B cell (primary cell): ENCODE results near the gene ING5. TPM values are rescaled to one million over a fixed set of nuclear protein-coding genes. Genes with fewer than 3 reads are reported as not detected.

Experiments
- ATAC-seq: fragments of 200-7000 bp; cut with Tn5 transposase; one replicate; pipeline ENCODE4 v1.10.0; 2021; ENCODE audit warnings: low read depth, mild to moderate bottlenecking, moderate number of reproducible peaks, moderate library complexity
- CTCF ChIA-PET: fragments of 350-600 bp; sonication (Branson Sonifier 250); formaldehyde crosslinking; loops from one replicate; lab custom pipeline; 2021; ENCODE audit warnings: antibody characterized with exemption, inconsistent platforms; lab: Charles Lee
- POLR2A ChIA-PET: fragments of 350-600 bp; sonication (Branson Sonifier 250); formaldehyde crosslinking; loops from one replicate; lab custom pipeline; 2021; ENCODE audit warnings: antibody characterized with exemption; lab: Charles Lee
- DNase-seq: peaks from one replicate; pipeline ENCODE4 v3.0.0; 2013
- H2AFZ ChIP-seq: 2 replicates; pipeline ENCODE4 v1.6.1; 2012; ENCODE audit warnings: mild to moderate bottlenecking, low read depth, low read length; ENCODE audit not compliant: insufficient read depth, poor library complexity, severe bottlenecking
- H3K27ac ChIP-seq, 2 donors: 1 replicate in 1 of 2; 2 replicates in 1 of 2; pipeline ENCODE4 v1.5.1; 2012 to 2013; ENCODE audit warnings: low read length in 2 of 2, mild to moderate bottlenecking in 2 of 2, moderate library complexity in 1 of 2
- H3K27me3 ChIP-seq, 4 experiments: fragments of 200-600 bp in 1 of 4; sonication (generic) in 1 of 4; replicated peaks in 1 of 4; 1 replicate in 2 of 4; 2 replicates in 2 of 4; pipeline versions ENCODE4 v1.6.1 to v1.7.0; 2013 to 2016; ENCODE audit warnings: low read length in 3 of 4, mild to moderate bottlenecking in 2 of 4, mixed read lengths in 1 of 4, moderate library complexity in 1 of 4; ENCODE audit not compliant: insufficient read depth in 4 of 4, control insufficient read depth in 3 of 4; ENCODE audit errors: control extremely low read depth in 1 of 4
- H3K36me3 ChIP-seq, 2 experiments: replicated peaks in 1 of 2; 1 replicate in 1 of 2; 2 replicates in 1 of 2; pipeline versions ENCODE4 v1.6.1 to v1.7.1; 2013; ENCODE audit warnings: low read length in 1 of 2; ENCODE audit not compliant: insufficient read depth in 2 of 2, control insufficient read depth in 1 of 2; ENCODE audit errors: control extremely low read depth in 1 of 2, extremely low read depth in 1 of 2
- H3K4me1 ChIP-seq, 2 donors: fragments of 200-600 bp in 1 of 2; sonication (generic) in 1 of 2; 1 replicate in 1 of 2; 2 replicates in 1 of 2; pipeline versions ENCODE4 v1.5.1 to v1.6.1; 2013 to 2017; ENCODE audit warnings: low read length in 2 of 2; ENCODE audit not compliant: control insufficient read depth in 2 of 2, insufficient read depth in 2 of 2
- H3K4me2 ChIP-seq: replicated peaks from 2 replicates; pipeline ENCODE3; 2012; ENCODE audit warnings: mild to moderate bottlenecking, low read depth, low read length; ENCODE audit not compliant: poor library complexity, severe bottlenecking
- H3K4me3 ChIP-seq, 5 experiments: fragments of 200-600 bp in 1 of 5; sonication (generic) in 1 of 5; 1 replicate in 3 of 5; 2 replicates in 2 of 5; pipeline versions ENCODE4 v1.5.1 to v1.7.0; 2011 to 2016; ENCODE audit warnings: low read length in 4 of 5, mild to moderate bottlenecking in 4 of 5, low read depth in 2 of 5, control low read depth in 1 of 5, moderate library complexity in 1 of 5; ENCODE audit not compliant: insufficient read depth in 1 of 5; ENCODE audit errors: control extremely low read depth in 1 of 5, extremely low read depth in 1 of 5
- H3K79me2 ChIP-seq: fragments of 200-600 bp; sonication (generic); one replicate; pipeline ENCODE4 v1.6.0; 2016; ENCODE audit warnings: low read length; ENCODE audit not compliant: control insufficient read depth, insufficient read depth
- H3K9ac ChIP-seq: fragments of 200-600 bp; sonication (generic); 2 replicates; pipeline ENCODE4 v1.6.1; 2017; ENCODE audit warnings: mild to moderate bottlenecking, low read length, moderate library complexity
- H3K9me3 ChIP-seq, 3 donors: one replicate each; pipeline versions ENCODE4 v1.6.1 to v1.7.1; 2013; ENCODE audit warnings: low read length in 2 of 3; ENCODE audit not compliant: control insufficient read depth in 2 of 3, insufficient read depth in 1 of 3; ENCODE audit errors: control extremely low read depth in 1 of 3
- H4K20me1 ChIP-seq: 2 replicates; pipeline ENCODE4 v1.6.0; 2012; ENCODE audit warnings: mild to moderate bottlenecking, low read length; ENCODE audit not compliant: insufficient read depth, control insufficient read depth, poor library complexity, severe bottlenecking
- H3K27ac Mint-ChIP-seq: one replicate; pipeline ENCODE4 v1.8.0; 2021; ENCODE audit warnings: mixed read lengths
- H3K27me3 Mint-ChIP-seq: one replicate; pipeline ENCODE4 v1.8.0; 2021; ENCODE audit warnings: mixed read lengths
- H3K4me1 Mint-ChIP-seq: one replicate; pipeline ENCODE4 v1.8.0; 2021; ENCODE audit warnings: mixed read lengths
- H3K4me3 Mint-ChIP-seq: one replicate; pipeline ENCODE4 v1.8.0; 2021; ENCODE audit warnings: mixed read lengths
- H3K9me3 Mint-ChIP-seq: one replicate; pipeline ENCODE4 v1.8.0; 2022; ENCODE audit warnings: mixed read lengths; ENCODE audit not compliant: insufficient read depth
- EZH2 ChIP-seq: IDR thresholded peaks from 2 replicates; pipeline ENCODE4 v1.6.1; 2012; ENCODE audit warnings: borderline replicate concordance, low read depth, mild to moderate bottlenecking, moderate library complexity, low read length; ENCODE audit not compliant: insufficient read depth, poor library complexity, severe bottlenecking
- WGBS: methylation state at CpG from one replicate; pipeline ENCODE4 v1.1.5; 2013; ENCODE audit warnings: missing lambda C conversion rate; ENCODE audit not compliant: insufficient coverage; 5-methylcytosine and 5-hydroxymethylcytosine counted together
- intact Hi-C: fragments of 100-400 bp; cut with micrococcal nuclease; formaldehyde crosslinking; loops from one replicate; pipeline ENCODE4 v1.10.0; 2022
- polyA plus RNA-seq: library from polyadenylated mRNA; depleted of rRNA; stranded (reverse); fragments of >200 nt; gene quantifications from 2 replicates; pipeline ENCODE4 v1.2.3, GENCODE V29; 2012
- total RNA-seq, 2 donors: library from RNA; stranded (reverse); fragments of 120-200 nt in 1 of 2; gene quantifications; 1 replicate in 1 of 2; 2 replicates in 1 of 2; pipeline versions ENCODE4 v1.2.3 to v1.2.4, GENCODE V29; 2013 to 2022
- TF ChIP-seq, protein P1 (sequence below): fragments of 200-600 bp; IDR thresholded peaks from one replicate; pipeline ENCODE4 v1.8.0; 2022; ENCODE audit warnings: antibody characterized with exemption, mild to moderate bottlenecking

Gene ING5
- total and polyA plus RNA-seq, 2 donors (not counting 1 experiment from before 2014, with no cell fraction given), result 70.7 to 82.9 TPM

DNA sequence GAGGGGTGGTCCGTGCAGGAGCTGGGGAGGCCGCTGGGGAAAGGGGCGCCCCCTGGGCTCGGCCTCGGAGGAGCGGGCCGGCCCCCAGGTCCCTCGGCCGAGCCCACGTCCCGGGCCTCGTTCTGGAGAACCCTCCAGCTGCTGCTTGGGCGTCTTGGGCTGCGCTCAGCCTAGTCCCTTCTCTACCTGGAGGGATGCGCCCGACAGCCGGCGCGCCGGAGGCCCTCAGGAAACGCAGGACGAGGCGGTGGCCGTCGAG is 32.3 kb downstream of the ING5 start:
- Histone ChIP-seq H3K4me3 (peak overlapping the region in 4 of 5 experiments; percentile 49 to 94 (median 70)), H3K4me1 (peaks cover 4 to 28% of the 10 kb centered on the region in 2 donors), H3K36me3 (no peaks in the 10 kb centered on the region), H2AFZ (peak overlapping the region; percentile 92), H3K9ac (peak overlapping the region; percentile 86), H3K27ac (peak overlapping the region; percentile 40 to 84), H3K9me3 (peaks cover 0 to 5% (median 0%) of the 10 kb centered on the region in 3 donors), H3K79me2 (peaks cover 12% of the 10 kb centered on the region), H4K20me1 (no peaks in the 10 kb centered on the region), H3K4me2 (peak overlapping the region; percentile 90), H3K27me3 (no peaks in the 10 kb centered on the region)
- under 1% methylated on average over 25 of the region's 25 CpGs for WGBS
- peak; percentile 15 for ATAC-seq
- TF ChIP-seq, protein P1, sequence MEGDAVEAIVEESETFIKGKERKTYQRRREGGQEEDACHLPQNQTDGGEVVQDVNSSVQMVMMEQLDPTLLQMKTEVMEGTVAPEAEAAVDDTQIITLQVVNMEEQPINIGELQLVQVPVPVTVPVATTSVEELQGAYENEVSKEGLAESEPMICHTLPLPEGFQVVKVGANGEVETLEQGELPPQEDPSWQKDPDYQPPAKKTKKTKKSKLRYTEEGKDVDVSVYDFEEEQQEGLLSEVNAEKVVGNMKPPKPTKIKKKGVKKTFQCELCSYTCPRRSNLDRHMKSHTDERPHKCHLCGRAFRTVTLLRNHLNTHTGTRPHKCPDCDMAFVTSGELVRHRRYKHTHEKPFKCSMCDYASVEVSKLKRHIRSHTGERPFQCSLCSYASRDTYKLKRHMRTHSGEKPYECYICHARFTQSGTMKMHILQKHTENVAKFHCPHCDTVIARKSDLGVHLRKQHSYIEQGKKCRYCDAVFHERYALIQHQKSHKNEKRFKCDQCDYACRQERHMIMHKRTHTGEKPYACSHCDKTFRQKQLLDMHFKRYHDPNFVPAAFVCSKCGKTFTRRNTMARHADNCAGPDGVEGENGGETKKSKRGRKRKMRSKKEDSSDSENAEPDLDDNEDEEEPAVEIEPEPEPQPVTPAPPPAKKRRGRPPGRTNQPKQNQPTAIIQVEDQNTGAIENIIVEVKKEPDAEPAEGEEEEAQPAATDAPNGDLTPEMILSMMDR, result peak; percentile 20
- TF ChIP-seq EZH2, result no peak
- CTCF ChIA-PET, result interaction anchor here (0.8 to 5.8 kb wide), 11 partner anchors 9 to 883 kb away, joined by 3 to 41 read pairs (median 4); partner anchors contain the start of genes DTYMK and ING5
- intact Hi-C loops, result loop anchor here (1.0 kb wide), 5 partner anchors 32 to 376 kb away; partner anchors contain the start of genes DTYMK and ING5
- POLR2A ChIA-PET, result interaction anchor here (1.1 to 2.9 kb wide), 6 partner anchors 32 to 1173 kb away, joined by 3 to 30 read pairs (median 4); partner anchors contain the start of genes ATG4B, DTYMK, ING5 and THAP4
- H3K27ac Mint-ChIP-seq, result peak overlapping the region; percentile 46
- no peak for DNase-seq
- no peaks in the 10 kb centered on the region for H3K9me3 Mint-ChIP-seq
- peaks cover 37% of the 10 kb centered on the region for H3K4me1 Mint-ChIP-seq
- H3K27me3 Mint-ChIP-seq, result no peaks in the 10 kb centered on the region
- H3K4me3 Mint-ChIP-seq, result peak overlapping the region; percentile 76

DNA sequence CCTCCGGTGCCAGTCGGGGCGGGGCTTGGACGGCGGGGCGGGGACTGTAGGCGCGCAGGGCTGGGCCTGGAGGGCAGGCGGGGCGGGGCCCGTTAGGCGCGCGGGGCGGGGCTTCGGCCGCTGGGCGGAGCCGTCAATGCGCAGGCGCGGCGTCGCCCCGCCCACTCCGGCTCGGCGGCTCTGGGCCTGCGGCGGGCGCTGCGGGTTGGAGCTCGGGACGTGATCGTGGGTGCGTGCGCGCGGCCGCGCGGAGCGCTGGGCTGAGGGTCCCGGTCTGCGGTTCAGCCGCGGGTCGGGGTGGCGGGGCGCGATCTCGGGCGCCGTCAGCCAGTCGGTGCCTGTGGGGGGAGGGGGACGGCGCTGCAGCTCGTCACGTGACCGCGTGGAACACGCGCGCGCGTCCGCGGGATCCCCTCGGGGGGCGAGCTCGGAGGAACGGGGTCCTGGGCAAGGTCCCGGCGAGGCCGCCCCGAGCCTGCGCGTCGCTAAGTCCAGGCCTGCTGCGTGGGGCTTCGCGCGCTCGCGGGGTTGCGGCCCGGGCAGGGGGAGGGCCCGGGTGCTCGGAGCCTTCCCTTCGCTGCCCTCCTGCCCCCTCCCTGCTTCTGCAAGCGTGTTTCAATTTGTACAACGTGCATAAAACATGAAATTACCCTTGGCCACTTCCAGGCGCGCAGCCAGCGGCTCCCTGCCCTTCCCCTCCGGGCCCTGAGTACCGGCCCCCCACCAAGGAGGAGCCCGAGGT is 32.8 kb downstream of the ING5 start, which contains the start of gene D2HGDH:
Gene D2HGDH (plus strand): TSS at position 164 of the 742 bp plus-strand sequence. CDS start 595 bp downstream, outside the sequence.
- under 1% methylated on average over 98 of the region's 98 CpGs for WGBS
- ChIA-PET POLR2A (interaction anchor here (0.6 to 2.9 kb wide), 7 partner anchors 33 to 1174 kb away, joined by 3 to 30 read pairs (median 4); partner anchors contain the start of genes ATG4B, DTYMK, ING5 and THAP4), CTCF (interaction anchor here (0.8 to 5.8 kb wide), 8 partner anchors 13 to 144 kb away, joined by 3 to 41 read pairs (median 6); partner anchors contain the start of gene ING5)
- peak; percentile 93 for DNase-seq
- Mint-ChIP-seq H3K9me3 (no peaks in the 10 kb centered on the region), H3K4me1 (peaks cover 38% of the 10 kb centered on the region), H3K27me3 (no peaks in the 10 kb centered on the region), H3K27ac (peak within 1 kb of the TSS; percentile 81), H3K4me3 (peak within 1 kb of the TSS; percentile 92)
- peak within 1 kb of the TSS; percentile 92 for H2AFZ ChIP-seq
- peaks cover 0 to 5% (median 0%) of the 10 kb centered on the region in 3 donors for H3K9me3 ChIP-seq
- no peak for TF ChIP-seq EZH2
- TF ChIP-seq, protein P1, result no peak
- peaks cover 4 to 30% of the 10 kb centered on the region in 2 donors for H3K4me1 ChIP-seq
- peak within 1 kb of the TSS; percentile 5 to 94 (median 83) for H3K4me3 ChIP-seq
- H3K4me2 ChIP-seq, result peak within 1 kb of the TSS; percentile 90
- peak within 1 kb of the TSS; percentile 86 for H3K9ac ChIP-seq
- intact Hi-C loops, result loop anchor here (1.0 kb wide), 5 partner anchors 32 to 376 kb away; partner anchors contain the start of genes DTYMK and ING5
- peak within 1 kb of the TSS; percentile 40 to 84 for H3K27ac ChIP-seq
- ATAC-seq, result peak; percentile 96
- H3K36me3 ChIP-seq, result no peaks in the 10 kb centered on the region
- peaks cover 12% of the 10 kb centered on the region for H3K79me2 ChIP-seq
- H4K20me1 ChIP-seq, result no peaks in the 10 kb centered on the region
- no peaks in the 10 kb centered on the region for H3K27me3 ChIP-seq
